SK-N-SH treated with all-trans-retinoic acid at 6 μM for 48 hours (cell line): ENCODE data around the gene CRACR2A.

ENCODE experiments used
- ATAC-seq: fragments of 200-7000 bp; cut with Tn5 transposase; 3 replicates; pipeline ENCODE4 v1.9.1; 2020; ENCODE audit warnings: mild to moderate bottlenecking, moderate library complexity
- ARNTL ChIP-seq: fragments of 450-650 bp; formaldehyde crosslinking; IDR thresholded peaks from 2 replicates; pipeline ENCODE4 v1.5.0; 2020; ENCODE audit warnings: low read depth, mild to moderate bottlenecking, moderate library complexity, borderline replicate concordance
- BACH2 ChIP-seq: fragments of 250-450 bp; sonication (Bioruptor Pico); IDR thresholded peaks from 2 replicates; pipeline ENCODE4 v1.9.0; 2021; ENCODE audit warnings: mild to moderate bottlenecking, borderline replicate concordance
- CSDC2 ChIP-seq: fragments of 250-450 bp; sonication (Bioruptor Pico); IDR thresholded peaks from 2 replicates; pipeline ENCODE4 v1.5.0; 2020; ENCODE audit warnings: mild to moderate bottlenecking, moderate library complexity
- ESRRG ChIP-seq: fragments of 250-450 bp; sonication (Bioruptor Pico); IDR thresholded peaks from 2 replicates; pipeline ENCODE4 v1.6.1; 2021; ENCODE audit warnings: mild to moderate bottlenecking
- GLIS3 ChIP-seq: fragments of 250-450 bp; sonication (Bioruptor Pico); IDR thresholded peaks from 2 replicates; pipeline ENCODE4 v1.5.0; 2020; ENCODE audit warnings: mild to moderate bottlenecking, moderate library complexity
- ISL1 ChIP-seq: fragments of 250-450 bp; sonication (Bioruptor Pico); IDR thresholded peaks from 2 replicates; pipeline ENCODE4 v2.1.2; 2022; ENCODE audit warnings: mild to moderate bottlenecking, moderate library complexity
- OSR1 ChIP-seq: fragments of 250-450 bp; sonication (Bioruptor Pico); IDR thresholded peaks from 2 replicates; pipeline ENCODE4 v1.8.0; 2022; ENCODE audit warnings: moderate library complexity, mild to moderate bottlenecking, inconsistent platforms
- PPARA ChIP-seq: fragments of 250-450 bp; sonication (Bioruptor Pico); IDR thresholded peaks from 2 replicates; pipeline ENCODE4 v1.5.0; 2020; ENCODE audit warnings: mild to moderate bottlenecking, borderline replicate concordance
- RARB ChIP-seq: fragments of 250-450 bp; sonication (Bioruptor Pico); IDR thresholded peaks from 2 replicates; pipeline ENCODE4 v1.8.0; 2021; ENCODE audit warnings: mild to moderate bottlenecking, moderate library complexity
- SNAI2 ChIP-seq: fragments of 250-450 bp; sonication (Bioruptor Pico); IDR thresholded peaks from 2 replicates; pipeline ENCODE4 v1.5.0; 2020; ENCODE audit warnings: mild to moderate bottlenecking, moderate library complexity
- TCF4 ChIP-seq: fragments of 250-450 bp; sonication (Bioruptor Pico); IDR thresholded peaks from 2 replicates; pipeline ENCODE4 v1.8.0; 2021; ENCODE audit warnings: mild to moderate bottlenecking, moderate library complexity, borderline replicate concordance
- TOX ChIP-seq: fragments of 250-450 bp; sonication (Bioruptor Pico); IDR thresholded peaks from 2 replicates; pipeline ENCODE4 v1.8.0; 2021; ENCODE audit warnings: mild to moderate bottlenecking, moderate library complexity, borderline replicate concordance
- ZC3H10 ChIP-seq: fragments of 250-450 bp; sonication (Bioruptor Pico); IDR thresholded peaks from 2 replicates; pipeline ENCODE4 v1.5.1; 2021; ENCODE audit warnings: mild to moderate bottlenecking, moderate library complexity
- ZFP3 ChIP-seq: fragments of 250-450 bp; sonication (Bioruptor Pico); IDR thresholded peaks from 2 replicates; pipeline ENCODE4 v1.5.0; 2020; ENCODE audit warnings: mild to moderate bottlenecking, moderate library complexity
- ZFP30 ChIP-seq: fragments of 450-650 bp; formaldehyde crosslinking; IDR thresholded peaks from 2 replicates; pipeline ENCODE4 v1.5.0; 2022; ENCODE audit warnings: mild to moderate bottlenecking, moderate library complexity
- ZNF565 ChIP-seq: fragments of 450-650 bp; formaldehyde crosslinking; conservative IDR thresholded peaks from 2 replicates; pipeline ENCODE4 v1.5.0; 2020; ENCODE audit warnings: low read depth, mild to moderate bottlenecking, moderate library complexity
- ZNF8 ChIP-seq: fragments of 450-650 bp; formaldehyde crosslinking; IDR thresholded peaks from 2 replicates; pipeline ENCODE4 v1.5.0; 2020; ENCODE audit warnings: mild to moderate bottlenecking, moderate library complexity
- TF ChIP-seq, protein P1 (sequence below): fragments of 250-450 bp; sonication (Bioruptor Pico); IDR thresholded peaks from 2 replicates; pipeline ENCODE4 v1.5.1; 2021; ENCODE audit warnings: mild to moderate bottlenecking, moderate library complexity
- TF ChIP-seq, protein P2 (sequence below): fragments of 250-450 bp; sonication (Bioruptor Pico); IDR thresholded peaks from 2 replicates; pipeline ENCODE4 v1.8.0; 2020; ENCODE audit warnings: mild to moderate bottlenecking, moderate library complexity, borderline replicate concordance
- TF ChIP-seq, protein P3 (sequence below): fragments of 250-450 bp; sonication (Bioruptor Pico); IDR thresholded peaks from 2 replicates; pipeline ENCODE4 v1.8.0; 2021; ENCODE audit warnings: low read depth, mild to moderate bottlenecking, moderate library complexity, borderline replicate concordance
- TF ChIP-seq, protein P4 (sequence below): fragments of 250-450 bp; sonication (Bioruptor Pico); IDR thresholded peaks from 2 replicates; pipeline ENCODE4 v1.5.0; 2020; ENCODE audit warnings: mild to moderate bottlenecking, moderate library complexity
- TF ChIP-seq, protein P5 (sequence below): fragments of 250-450 bp; sonication (Bioruptor Pico); IDR thresholded peaks from 2 replicates; pipeline ENCODE4 v1.5.1; 2020; ENCODE audit warnings: low read depth, mild to moderate bottlenecking, moderate library complexity

Gene CRACR2A

DNA sequence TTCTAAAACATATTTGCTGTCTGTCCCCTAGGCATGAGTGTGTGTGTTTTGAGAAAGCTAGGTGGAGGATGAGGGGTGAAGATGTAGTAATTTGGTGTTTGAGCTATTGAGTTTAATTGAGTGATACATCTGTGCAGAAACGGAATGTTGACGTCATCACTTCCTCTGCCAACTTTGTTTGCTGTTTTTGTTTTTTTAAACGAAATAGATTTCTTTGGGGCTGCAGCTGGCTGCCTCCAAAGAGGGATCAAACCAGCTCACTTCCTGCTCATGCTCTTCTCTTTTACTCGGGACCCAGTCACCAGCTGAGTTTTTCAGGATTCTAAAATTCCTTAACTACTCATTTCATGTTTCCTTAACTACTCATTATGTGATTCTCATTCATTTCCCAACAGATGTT, 19.5 kb upstream of the CRACR2A start:
- ATAC-seq: no peak
- TF ChIP-seq ZFP30 (CRISPR knock-in tag) (no peak), SNAI2 (no peak), BACH2 (CRISPR knock-in tag) (no peak), RARB (CRISPR knock-in tag) (no peak), GLIS3 (CRISPR knock-in tag) (no peak), OSR1 (no peak), ZC3H10 (CRISPR knock-in tag) (no peak), ESRRG (no peak), TCF4 (CRISPR knock-in tag) (no peak), ZNF565 (CRISPR knock-in tag) (no peak), ZFP3 (CRISPR knock-in tag) (no peak), ISL1 (CRISPR knock-in tag) (no peak), PPARA (CRISPR knock-in tag) (no peak), ARNTL (CRISPR knock-in tag) (no peak), ZNF8 (CRISPR knock-in tag) (no peak)
- TF ChIP-seq, protein P1, sequence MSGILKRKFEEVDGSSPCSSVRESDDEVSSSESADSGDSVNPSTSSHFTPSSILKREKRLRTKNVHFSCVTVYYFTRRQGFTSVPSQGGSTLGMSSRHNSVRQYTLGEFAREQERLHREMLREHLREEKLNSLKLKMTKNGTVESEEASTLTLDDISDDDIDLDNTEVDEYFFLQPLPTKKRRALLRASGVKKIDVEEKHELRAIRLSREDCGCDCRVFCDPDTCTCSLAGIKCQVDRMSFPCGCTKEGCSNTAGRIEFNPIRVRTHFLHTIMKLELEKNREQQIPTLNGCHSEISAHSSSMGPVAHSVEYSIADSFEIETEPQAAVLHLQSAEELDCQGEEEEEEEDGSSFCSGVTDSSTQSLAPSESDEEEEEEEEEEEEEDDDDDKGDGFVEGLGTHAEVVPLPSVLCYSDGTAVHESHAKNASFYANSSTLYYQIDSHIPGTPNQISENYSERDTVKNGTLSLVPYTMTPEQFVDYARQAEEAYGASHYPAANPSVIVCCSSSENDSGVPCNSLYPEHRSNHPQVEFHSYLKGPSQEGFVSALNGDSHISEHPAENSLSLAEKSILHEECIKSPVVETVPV (CRISPR knock-in tag): no peak
- TF ChIP-seq, protein P2, sequence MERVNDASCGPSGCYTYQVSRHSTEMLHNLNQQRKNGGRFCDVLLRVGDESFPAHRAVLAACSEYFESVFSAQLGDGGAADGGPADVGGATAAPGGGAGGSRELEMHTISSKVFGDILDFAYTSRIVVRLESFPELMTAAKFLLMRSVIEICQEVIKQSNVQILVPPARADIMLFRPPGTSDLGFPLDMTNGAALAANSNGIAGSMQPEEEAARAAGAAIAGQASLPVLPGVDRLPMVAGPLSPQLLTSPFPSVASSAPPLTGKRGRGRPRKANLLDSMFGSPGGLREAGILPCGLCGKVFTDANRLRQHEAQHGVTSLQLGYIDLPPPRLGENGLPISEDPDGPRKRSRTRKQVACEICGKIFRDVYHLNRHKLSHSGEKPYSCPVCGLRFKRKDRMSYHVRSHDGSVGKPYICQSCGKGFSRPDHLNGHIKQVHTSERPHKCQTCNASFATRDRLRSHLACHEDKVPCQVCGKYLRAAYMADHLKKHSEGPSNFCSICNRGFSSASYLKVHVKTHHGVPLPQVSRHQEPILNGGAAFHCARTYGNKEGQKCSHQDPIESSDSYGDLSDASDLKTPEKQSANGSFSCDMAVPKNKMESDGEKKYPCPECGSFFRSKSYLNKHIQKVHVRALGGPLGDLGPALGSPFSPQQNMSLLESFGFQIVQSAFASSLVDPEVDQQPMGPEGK: no peak
- TF ChIP-seq, protein P3, sequence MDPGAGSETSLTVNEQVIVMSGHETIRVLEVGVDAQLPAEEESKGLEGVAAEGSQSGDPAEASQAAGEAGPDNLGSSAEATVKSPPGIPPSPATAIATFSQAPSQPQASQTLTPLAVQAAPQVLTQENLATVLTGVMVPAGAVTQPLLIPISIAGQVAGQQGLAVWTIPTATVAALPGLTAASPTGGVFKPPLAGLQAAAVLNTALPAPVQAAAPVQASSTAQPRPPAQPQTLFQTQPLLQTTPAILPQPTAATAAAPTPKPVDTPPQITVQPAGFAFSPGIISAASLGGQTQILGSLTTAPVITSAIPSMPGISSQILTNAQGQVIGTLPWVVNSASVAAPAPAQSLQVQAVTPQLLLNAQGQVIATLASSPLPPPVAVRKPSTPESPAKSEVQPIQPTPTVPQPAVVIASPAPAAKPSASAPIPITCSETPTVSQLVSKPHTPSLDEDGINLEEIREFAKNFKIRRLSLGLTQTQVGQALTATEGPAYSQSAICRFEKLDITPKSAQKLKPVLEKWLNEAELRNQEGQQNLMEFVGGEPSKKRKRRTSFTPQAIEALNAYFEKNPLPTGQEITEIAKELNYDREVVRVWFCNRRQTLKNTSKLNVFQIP (CRISPR knock-in tag): no peak
- TF ChIP-seq, protein P4, sequence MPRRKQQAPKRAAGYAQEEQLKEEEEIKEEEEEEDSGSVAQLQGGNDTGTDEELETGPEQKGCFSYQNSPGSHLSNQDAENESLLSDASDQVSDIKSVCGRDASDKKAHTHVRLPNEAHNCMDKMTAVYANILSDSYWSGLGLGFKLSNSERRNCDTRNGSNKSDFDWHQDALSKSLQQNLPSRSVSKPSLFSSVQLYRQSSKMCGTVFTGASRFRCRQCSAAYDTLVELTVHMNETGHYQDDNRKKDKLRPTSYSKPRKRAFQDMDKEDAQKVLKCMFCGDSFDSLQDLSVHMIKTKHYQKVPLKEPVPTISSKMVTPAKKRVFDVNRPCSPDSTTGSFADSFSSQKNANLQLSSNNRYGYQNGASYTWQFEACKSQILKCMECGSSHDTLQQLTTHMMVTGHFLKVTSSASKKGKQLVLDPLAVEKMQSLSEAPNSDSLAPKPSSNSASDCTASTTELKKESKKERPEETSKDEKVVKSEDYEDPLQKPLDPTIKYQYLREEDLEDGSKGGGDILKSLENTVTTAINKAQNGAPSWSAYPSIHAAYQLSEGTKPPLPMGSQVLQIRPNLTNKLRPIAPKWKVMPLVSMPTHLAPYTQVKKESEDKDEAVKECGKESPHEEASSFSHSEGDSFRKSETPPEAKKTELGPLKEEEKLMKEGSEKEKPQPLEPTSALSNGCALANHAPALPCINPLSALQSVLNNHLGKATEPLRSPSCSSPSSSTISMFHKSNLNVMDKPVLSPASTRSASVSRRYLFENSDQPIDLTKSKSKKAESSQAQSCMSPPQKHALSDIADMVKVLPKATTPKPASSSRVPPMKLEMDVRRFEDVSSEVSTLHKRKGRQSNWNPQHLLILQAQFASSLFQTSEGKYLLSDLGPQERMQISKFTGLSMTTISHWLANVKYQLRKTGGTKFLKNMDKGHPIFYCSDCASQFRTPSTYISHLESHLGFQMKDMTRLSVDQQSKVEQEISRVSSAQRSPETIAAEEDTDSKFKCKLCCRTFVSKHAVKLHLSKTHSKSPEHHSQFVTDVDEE (CRISPR knock-in tag): no peak
- TF ChIP-seq, protein P5, sequence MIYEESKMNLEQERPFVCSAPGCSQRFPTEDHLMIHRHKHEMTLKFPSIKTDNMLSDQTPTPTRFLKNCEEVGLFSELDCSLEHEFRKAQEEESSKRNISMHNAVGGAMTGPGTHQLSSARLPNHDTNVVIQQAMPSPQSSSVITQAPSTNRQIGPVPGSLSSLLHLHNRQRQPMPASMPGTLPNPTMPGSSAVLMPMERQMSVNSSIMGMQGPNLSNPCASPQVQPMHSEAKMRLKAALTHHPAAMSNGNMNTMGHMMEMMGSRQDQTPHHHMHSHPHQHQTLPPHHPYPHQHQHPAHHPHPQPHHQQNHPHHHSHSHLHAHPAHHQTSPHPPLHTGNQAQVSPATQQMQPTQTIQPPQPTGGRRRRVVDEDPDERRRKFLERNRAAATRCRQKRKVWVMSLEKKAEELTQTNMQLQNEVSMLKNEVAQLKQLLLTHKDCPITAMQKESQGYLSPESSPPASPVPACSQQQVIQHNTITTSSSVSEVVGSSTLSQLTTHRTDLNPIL (CRISPR knock-in tag): no peak

DNA sequence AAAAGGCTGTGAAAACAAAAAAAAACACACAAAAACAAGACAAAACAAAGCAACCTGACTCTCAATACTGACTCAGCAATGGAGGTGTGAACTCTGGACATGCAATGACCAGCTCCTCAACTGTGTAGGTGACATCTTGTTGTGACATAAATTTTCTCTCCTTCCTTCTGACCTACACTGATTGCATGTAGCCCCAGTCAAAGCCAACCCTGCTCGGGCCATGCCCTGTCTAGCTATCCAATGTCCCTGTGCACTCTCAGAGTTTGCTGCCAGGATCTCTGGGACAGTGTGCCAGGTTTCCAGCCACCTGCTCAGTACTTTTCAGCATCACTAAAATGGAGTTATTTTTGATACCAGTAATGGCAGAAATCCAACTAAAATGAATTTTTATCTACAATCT, 18.9 kb upstream of the CRACR2A start:
- ATAC-seq: no peak
- no peak for TF ChIP-seq ZNF565 (CRISPR knock-in tag)
- TF ChIP-seq, protein P1 (CRISPR knock-in tag): no peak
- TF ChIP-seq, protein P4 (CRISPR knock-in tag): no peak
- TF ChIP-seq ZNF8 (CRISPR knock-in tag): no peak
- no peak for TF ChIP-seq CSDC2 (CRISPR knock-in tag)
- no peak for TF ChIP-seq ZFP30 (CRISPR knock-in tag)
- TF ChIP-seq, protein P3 (CRISPR knock-in tag): no peak
- no peak for TF ChIP-seq BACH2 (CRISPR knock-in tag)
- TF ChIP-seq, protein P2: no peak
- no peak for TF ChIP-seq GLIS3 (CRISPR knock-in tag)
- TF ChIP-seq TCF4 (CRISPR knock-in tag): no peak
- no peak for TF ChIP-seq TOX (CRISPR knock-in tag)
- TF ChIP-seq PPARA (CRISPR knock-in tag): no peak
